ENCODE data around the gene NTM.

The NTM gene

DNA sequence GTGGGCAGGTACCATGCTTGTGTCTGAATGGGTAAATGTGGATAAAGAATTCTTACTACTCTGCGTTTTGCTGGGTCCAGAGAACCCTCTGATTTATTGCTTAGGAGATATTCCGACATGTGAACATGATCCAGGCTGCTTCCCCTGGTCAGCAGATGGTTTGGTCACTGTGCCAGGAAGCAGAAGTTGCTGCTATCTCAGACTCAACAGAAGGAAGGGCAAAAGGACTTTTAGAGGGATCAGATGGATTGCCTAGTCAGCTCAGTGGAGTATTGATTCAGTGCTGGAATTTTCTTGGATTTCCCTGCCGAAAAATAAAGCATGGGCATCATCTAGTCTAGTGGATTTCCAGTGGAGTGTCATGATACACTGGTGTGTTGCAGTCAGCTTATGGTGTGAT lies 440.1 kb downstream of the NTM start:
- no peak overlapping the region for H3K4me3 ChIP-seq (ENCODE audit: low read length)
- no peaks in the 10 kb centered on the region for H3K79me2 ChIP-seq (ENCODE audit: low read length)
- H3K36me3 ChIP-seq (replicated peaks; ENCODE audit: low read depth, low read length) = no peaks in the 10 kb centered on the region
- no peak overlapping the region for H3K4me2 ChIP-seq (ENCODE audit: low read length)
- TF ChIP-seq, protein P1, sequence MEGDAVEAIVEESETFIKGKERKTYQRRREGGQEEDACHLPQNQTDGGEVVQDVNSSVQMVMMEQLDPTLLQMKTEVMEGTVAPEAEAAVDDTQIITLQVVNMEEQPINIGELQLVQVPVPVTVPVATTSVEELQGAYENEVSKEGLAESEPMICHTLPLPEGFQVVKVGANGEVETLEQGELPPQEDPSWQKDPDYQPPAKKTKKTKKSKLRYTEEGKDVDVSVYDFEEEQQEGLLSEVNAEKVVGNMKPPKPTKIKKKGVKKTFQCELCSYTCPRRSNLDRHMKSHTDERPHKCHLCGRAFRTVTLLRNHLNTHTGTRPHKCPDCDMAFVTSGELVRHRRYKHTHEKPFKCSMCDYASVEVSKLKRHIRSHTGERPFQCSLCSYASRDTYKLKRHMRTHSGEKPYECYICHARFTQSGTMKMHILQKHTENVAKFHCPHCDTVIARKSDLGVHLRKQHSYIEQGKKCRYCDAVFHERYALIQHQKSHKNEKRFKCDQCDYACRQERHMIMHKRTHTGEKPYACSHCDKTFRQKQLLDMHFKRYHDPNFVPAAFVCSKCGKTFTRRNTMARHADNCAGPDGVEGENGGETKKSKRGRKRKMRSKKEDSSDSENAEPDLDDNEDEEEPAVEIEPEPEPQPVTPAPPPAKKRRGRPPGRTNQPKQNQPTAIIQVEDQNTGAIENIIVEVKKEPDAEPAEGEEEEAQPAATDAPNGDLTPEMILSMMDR (IDR thresholded peaks at IDR 0.05; ENCODE audit: low read depth, low read length) = no peak
- TF ChIP-seq EZH2phosphoT487 (IDR thresholded peaks at IDR 0.05; ENCODE audit: low read depth) = no peak
- H3K9ac ChIP-seq (ENCODE audit: low read length) = no peak overlapping the region
- H3K27me3 ChIP-seq (ENCODE audit: low read depth, low read length) = peaks cover 20% of the 10 kb centered on the region
- no peaks in the 10 kb centered on the region for H4K20me1 ChIP-seq (ENCODE audit: insufficient read depth, low read length)
- H3K9me3 ChIP-seq (ENCODE audit: insufficient read depth, low read length) = no peaks in the 10 kb centered on the region
- no peaks in the 10 kb centered on the region for H3K4me1 ChIP-seq (ENCODE audit: low read length)
- H2AFZ ChIP-seq (ENCODE audit: low read depth, low read length) = no peak overlapping the region
- H3K27ac ChIP-seq (ENCODE audit: low read length) = no peak overlapping the region

GRCh38 chr11:131811383-131811782 lies 441.0 kb downstream of the NTM start:
- no peaks in the 10 kb centered on the region for H3K9me3 ChIP-seq (ENCODE audit: insufficient read depth, low read length)
- H2AFZ ChIP-seq (ENCODE audit: low read depth, low read length) = no peak overlapping the region
- TF ChIP-seq, protein P1 (IDR thresholded peaks at IDR 0.05; ENCODE audit: low read depth, low read length) = no peak
- TF ChIP-seq EZH2phosphoT487 (IDR thresholded peaks at IDR 0.05; ENCODE audit: low read depth) = no peak
- no peak overlapping the region for H3K9ac ChIP-seq (ENCODE audit: low read length)
- peaks cover 15% of the 10 kb centered on the region for H3K27me3 ChIP-seq (ENCODE audit: low read depth, low read length)
- no peak overlapping the region for H3K4me2 ChIP-seq (ENCODE audit: low read length)
- no peaks in the 10 kb centered on the region for H4K20me1 ChIP-seq (ENCODE audit: insufficient read depth, low read length)
- H3K36me3 ChIP-seq (replicated peaks; ENCODE audit: low read depth, low read length) = no peaks in the 10 kb centered on the region
- H3K79me2 ChIP-seq (ENCODE audit: low read length) = no peaks in the 10 kb centered on the region
- no peak overlapping the region for H3K4me3 ChIP-seq (ENCODE audit: low read length)
- no peaks in the 10 kb centered on the region for H3K4me1 ChIP-seq (ENCODE audit: low read length)
- H3K27ac ChIP-seq (ENCODE audit: low read length) = no peak overlapping the region

DNA sequence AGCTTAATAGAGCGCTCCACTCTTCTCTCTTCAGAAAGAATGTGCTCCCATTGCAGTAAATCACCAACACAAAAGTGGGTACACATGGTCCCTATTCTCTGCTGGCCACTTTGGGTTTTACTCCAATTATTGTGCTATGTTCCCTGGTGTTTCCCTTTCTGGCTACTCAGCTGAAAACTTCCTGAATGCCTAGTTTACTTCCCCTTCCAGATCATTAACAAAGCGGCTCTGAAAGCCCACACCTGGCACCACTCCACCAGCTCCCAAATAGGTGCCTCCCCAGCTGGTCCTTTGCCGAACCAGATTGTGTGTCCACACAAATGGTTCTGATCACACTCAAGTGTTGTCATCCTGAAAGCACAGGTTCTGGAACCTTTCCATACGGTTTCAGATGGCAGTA lies 443.7 kb downstream of the NTM start:
- H3K4me2 ChIP-seq (ENCODE audit: low read length) = no peak overlapping the region
- peaks cover 12% of the 10 kb centered on the region for H3K27me3 ChIP-seq (ENCODE audit: low read depth, low read length)
- no peaks in the 10 kb centered on the region for H3K9me3 ChIP-seq (ENCODE audit: insufficient read depth, low read length)
- no peak overlapping the region for H2AFZ ChIP-seq (ENCODE audit: low read depth, low read length)
- no peaks in the 10 kb centered on the region for H3K79me2 ChIP-seq (ENCODE audit: low read length)
- H3K9ac ChIP-seq (ENCODE audit: low read length) = no peak overlapping the region
- no peak overlapping the region for H3K27ac ChIP-seq (ENCODE audit: low read length)
- no peaks in the 10 kb centered on the region for H4K20me1 ChIP-seq (ENCODE audit: insufficient read depth, low read length)
- TF ChIP-seq, protein P1 (IDR thresholded peaks at IDR 0.05; ENCODE audit: low read depth, low read length) = no peak
- no peak for TF ChIP-seq EZH2phosphoT487 (IDR thresholded peaks at IDR 0.05; ENCODE audit: low read depth)
- no peaks in the 10 kb centered on the region for H3K4me1 ChIP-seq (ENCODE audit: low read length)
- H3K36me3 ChIP-seq (replicated peaks; ENCODE audit: low read depth, low read length) = no peaks in the 10 kb centered on the region
- no peak overlapping the region for H3K4me3 ChIP-seq (ENCODE audit: low read length)

DNA sequence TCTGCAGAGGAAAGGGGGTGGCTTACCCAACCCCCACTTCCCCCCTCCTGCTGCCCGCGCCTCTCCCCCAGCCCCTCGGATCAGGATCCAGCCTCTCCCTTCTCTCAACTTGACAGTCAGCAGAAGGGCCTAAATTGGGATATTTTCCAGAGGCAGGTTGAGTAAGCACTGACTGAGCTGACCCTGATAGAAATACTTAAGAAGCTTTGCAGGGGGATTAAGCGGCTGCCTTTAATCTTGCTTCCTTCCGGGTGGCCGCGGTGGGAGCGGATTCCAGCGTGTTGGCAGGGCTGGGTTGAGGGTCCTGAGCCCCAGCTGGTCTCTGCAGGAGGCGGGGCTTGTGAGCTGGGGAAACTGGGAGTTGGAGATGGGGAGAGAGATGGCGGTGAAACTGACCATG lies 445.2 kb downstream of the NTM start:
- TF ChIP-seq, protein P1 (IDR thresholded peaks at IDR 0.05; ENCODE audit: low read depth, low read length) = no peak
- TF ChIP-seq EZH2phosphoT487 (IDR thresholded peaks at IDR 0.05; ENCODE audit: low read depth) = no peak
- Histone ChIP-seq H2AFZ (ENCODE audit: low read depth, low read length) (no peak overlapping the region), H3K4me3 (ENCODE audit: low read length) (no peak overlapping the region), H3K79me2 (ENCODE audit: low read length) (no peaks in the 10 kb centered on the region), H3K36me3 (replicated peaks; ENCODE audit: low read depth, low read length) (no peaks in the 10 kb centered on the region), H3K27me3 (ENCODE audit: low read depth, low read length) (peaks cover 7% of the 10 kb centered on the region), H3K4me2 (ENCODE audit: low read length) (no peak overlapping the region), H3K9me3 (ENCODE audit: insufficient read depth, low read length) (no peaks in the 10 kb centered on the region), H3K4me1 (ENCODE audit: low read length) (no peaks in the 10 kb centered on the region), H3K9ac (ENCODE audit: low read length) (no peak overlapping the region), H3K27ac (ENCODE audit: low read length) (no peak overlapping the region), H4K20me1 (ENCODE audit: insufficient read depth, low read length) (no peaks in the 10 kb centered on the region)

Measured in OCI-LY3 (cell line).